ENCODE results near the gene SLC2A4.
"Not testable (repeated sequence)": the region's sequence is repeated elsewhere in the genome, so short reads cannot be mapped to it uniquely, and the experiment has no call there.

SLC2A4 gene

GRCh38 chr17:7327056-7327455 lies 45.5 kb downstream of the SLC2A4 start:
- no peak for DNase-seq

- no peak for DNase-seq
Observed at GRCh38 chr17:7327501-7327900, 46.0 kb downstream of the SLC2A4 start.

DNA sequence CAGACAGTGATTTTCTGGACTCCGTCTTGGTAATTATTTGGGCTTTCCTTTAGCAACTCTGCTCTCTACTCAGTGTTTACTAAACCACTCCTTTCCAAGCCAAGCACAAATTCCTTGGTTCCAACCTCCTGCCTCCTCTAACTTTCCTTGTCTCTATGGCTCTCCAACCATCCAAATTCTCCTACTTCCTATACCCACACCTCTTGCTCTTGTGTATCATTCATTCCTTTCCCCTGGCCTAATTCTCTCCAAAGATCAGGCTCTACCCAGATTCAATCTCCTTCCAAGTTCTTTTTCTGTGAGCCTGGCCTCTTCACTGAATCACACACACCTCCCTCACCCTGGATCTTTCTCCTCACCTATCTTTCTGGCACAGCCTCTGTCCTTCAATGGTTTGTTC lies 46.5 kb downstream of the SLC2A4 start:
- DNase-seq: no peak

- peak; percentile 47 for DNase-seq
Observed at GRCh38 chr17:7328840-7329373, 47.4 kb downstream of the SLC2A4 start, which contains the start of gene NEURL4. NEURL4 (minus strand) TSS chr17:7329335; CDS start chr17:7329312, 23 bp downstream.

GRCh38 chr17:7329374-7329996 lies 48.0 kb downstream of the SLC2A4 start:
- peak; percentile 98 for DNase-seq

GRCh38 chr17:7329997-7330637 lies 48.6 kb downstream of the SLC2A4 start:
- peak; percentile 86 for DNase-seq

GRCh38 chr17:7330638-7331015 lies 49.1 kb downstream of the SLC2A4 start:
- DNase-seq: no peak

DNA sequence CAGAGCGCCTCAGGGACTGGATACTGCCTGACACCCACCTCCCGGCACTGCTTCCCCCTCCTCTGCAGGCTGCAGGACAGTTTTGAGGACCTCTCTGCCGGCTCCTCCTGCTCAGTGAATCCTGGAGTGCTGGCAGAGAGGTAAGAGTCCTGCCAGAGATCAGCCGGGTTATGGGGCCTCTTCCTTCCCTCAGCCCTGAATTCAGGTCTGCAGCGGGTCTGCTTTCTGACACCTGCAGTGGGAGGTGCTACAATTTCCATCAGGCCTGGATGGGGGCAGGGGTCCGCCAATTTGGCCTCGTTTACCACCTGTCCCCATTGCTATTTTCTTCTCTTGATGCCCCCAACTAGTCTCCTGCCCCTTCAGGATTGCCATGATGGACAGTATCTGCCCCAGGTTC lies 50.6 kb downstream of the SLC2A4 start:
- DNase-seq: no peak

GRCh38 chr17:7332600-7333069 lies 51.1 kb downstream of the SLC2A4 start:
- peak; percentile 73 for DNase-seq

- DNase-seq: no peak
Observed at GRCh38 chr17:7334938-7335538, 53.5 kb downstream of the SLC2A4 start.

- DNase-seq: not testable (repeated sequence)
Observed at GRCh38 chr17:7335765-7336164, 54.2 kb downstream of the SLC2A4 start.

- peak; percentile 90 for DNase-seq
Observed at GRCh38 chr17:7336240-7337175, 55.0 kb downstream of the SLC2A4 start, which contains the start of gene ACAP1. ACAP1 (plus strand) TSS chr17:7336529; CDS start chr17:7336735, 206 bp downstream.

GRCh38 chr17:7337600-7337999 lies 56.1 kb downstream of the SLC2A4 start:
- DNase-seq: not testable (repeated sequence)
